ENCODE measurements around the gene DGKH.

DNA sequence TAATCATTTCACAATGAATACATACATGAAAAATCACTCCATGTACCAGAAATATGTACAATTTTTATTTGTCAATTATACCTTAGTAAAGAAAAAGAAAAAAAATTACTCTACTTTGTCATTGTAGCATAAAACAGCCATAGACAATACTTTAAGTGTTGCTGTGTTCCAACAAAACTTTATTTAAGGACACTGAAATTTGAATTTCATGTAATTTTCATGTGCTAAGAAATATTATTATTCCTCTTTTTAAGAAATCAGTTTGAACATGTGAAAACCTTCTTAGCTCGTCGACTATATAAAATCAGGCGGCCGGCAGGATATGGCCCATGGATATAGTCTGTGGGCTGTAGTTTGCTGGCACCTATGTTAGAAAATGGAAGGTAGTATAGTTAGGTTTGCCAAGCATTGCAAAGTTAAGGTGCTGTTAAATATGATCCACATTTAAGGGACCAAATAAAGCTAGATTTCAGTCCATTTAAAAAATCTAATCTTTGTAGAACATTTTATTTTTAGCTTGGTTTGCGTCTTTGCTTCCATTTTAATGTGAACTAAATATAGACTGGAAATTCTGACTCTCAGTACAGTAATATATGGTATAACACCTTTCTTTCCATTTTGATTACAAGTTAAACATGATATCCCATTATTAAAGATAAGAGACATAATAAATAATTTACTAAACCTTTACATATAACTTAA lies 6.5 kb downstream of the DGKH start:
- TF ChIP-seq, protein P1, sequence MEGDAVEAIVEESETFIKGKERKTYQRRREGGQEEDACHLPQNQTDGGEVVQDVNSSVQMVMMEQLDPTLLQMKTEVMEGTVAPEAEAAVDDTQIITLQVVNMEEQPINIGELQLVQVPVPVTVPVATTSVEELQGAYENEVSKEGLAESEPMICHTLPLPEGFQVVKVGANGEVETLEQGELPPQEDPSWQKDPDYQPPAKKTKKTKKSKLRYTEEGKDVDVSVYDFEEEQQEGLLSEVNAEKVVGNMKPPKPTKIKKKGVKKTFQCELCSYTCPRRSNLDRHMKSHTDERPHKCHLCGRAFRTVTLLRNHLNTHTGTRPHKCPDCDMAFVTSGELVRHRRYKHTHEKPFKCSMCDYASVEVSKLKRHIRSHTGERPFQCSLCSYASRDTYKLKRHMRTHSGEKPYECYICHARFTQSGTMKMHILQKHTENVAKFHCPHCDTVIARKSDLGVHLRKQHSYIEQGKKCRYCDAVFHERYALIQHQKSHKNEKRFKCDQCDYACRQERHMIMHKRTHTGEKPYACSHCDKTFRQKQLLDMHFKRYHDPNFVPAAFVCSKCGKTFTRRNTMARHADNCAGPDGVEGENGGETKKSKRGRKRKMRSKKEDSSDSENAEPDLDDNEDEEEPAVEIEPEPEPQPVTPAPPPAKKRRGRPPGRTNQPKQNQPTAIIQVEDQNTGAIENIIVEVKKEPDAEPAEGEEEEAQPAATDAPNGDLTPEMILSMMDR (IDR thresholded peaks at IDR 0.05) = no peak
- TF ChIP-seq POLR2A (IDR thresholded peaks at IDR 0.05) = no peak
